H9 (cell line): Measurements from ENCODE around the gene FOXF1. TPM values are rescaled to one million over a fixed set of nuclear protein-coding genes. Genes with fewer than 3 reads are reported as not detected.

ENCODE experiments used
- DNase-seq: peaks from one replicate; pipeline ENCODE4 v3.0.0-alpha.2; 2017
- H2AFZ ChIP-seq: one replicate; pipeline ENCODE4 v1.6.1; 2013; ENCODE audit warnings: mild to moderate bottlenecking, low read length, control low read depth, moderate library complexity
- H2AK5ac ChIP-seq: 2 replicates; pipeline ENCODE4 v1.6.1; 2013; ENCODE audit warnings: low read length, control low read depth, mixed read lengths; ENCODE audit not compliant: insufficient read length
- H2BK120ac ChIP-seq: one replicate; pipeline ENCODE4 v1.6.1; 2013; ENCODE audit warnings: low read depth, mild to moderate bottlenecking, low read length, control low read depth, inconsistent platforms; ENCODE audit not compliant: poor library complexity, severe bottlenecking
- H2BK12ac ChIP-seq: 2 replicates; pipeline ENCODE4 v1.6.1; 2013; ENCODE audit warnings: low read length, control low read depth, mixed read lengths, low read depth; ENCODE audit not compliant: insufficient read length
- H2BK15ac ChIP-seq: 2 replicates; pipeline ENCODE4 v1.6.1; 2013; ENCODE audit warnings: low read depth, low read length, control low read depth
- H2BK20ac ChIP-seq: one replicate; pipeline ENCODE4 v1.6.1; 2013; ENCODE audit warnings: low read depth, mild to moderate bottlenecking, low read length, control low read depth, inconsistent platforms; ENCODE audit not compliant: poor library complexity, severe bottlenecking
- H2BK5ac ChIP-seq: 2 replicates; pipeline ENCODE4 v1.6.1; 2013; ENCODE audit warnings: low read length, control low read depth, mixed read lengths; ENCODE audit not compliant: insufficient read length
- H3K14ac ChIP-seq: 2 replicates; pipeline ENCODE4 v1.6.1; 2013; ENCODE audit warnings: low read length, control low read depth; ENCODE audit not compliant: insufficient read depth
- H3K18ac ChIP-seq: 2 replicates; pipeline ENCODE4 v1.6.1; 2013; ENCODE audit warnings: low read depth, mild to moderate bottlenecking, mixed read lengths, low read length, control low read depth; ENCODE audit not compliant: insufficient read length
- H3K23ac ChIP-seq: 2 replicates; pipeline ENCODE4 v1.6.1; 2013; ENCODE audit warnings: low read length, control low read depth, mixed read lengths, low read depth; ENCODE audit not compliant: insufficient read length
- H3K23me2 ChIP-seq: 2 replicates; pipeline ENCODE4 v1.6.1; 2013; ENCODE audit warnings: low read depth, mild to moderate bottlenecking, mixed read lengths, low read length, control low read depth; ENCODE audit not compliant: insufficient read length, poor library complexity, severe bottlenecking
- H3K27ac ChIP-seq: 2 replicates; pipeline ENCODE4 v1.5.1; 2013; ENCODE audit warnings: low read length, control low read depth, mixed read lengths, low read depth; ENCODE audit not compliant: insufficient read length
- H3K27me3 ChIP-seq: 2 replicates; pipeline ENCODE4 v1.6.1; 2013; ENCODE audit warnings: low read length, control low read depth, inconsistent platforms; ENCODE audit not compliant: insufficient read depth
- H3K4ac ChIP-seq: 2 replicates; pipeline ENCODE4 v1.6.1; 2013; ENCODE audit warnings: low read depth, mild to moderate bottlenecking, control low read depth, inconsistent platforms, low read length, moderate library complexity
- H3K4me1 ChIP-seq: 2 replicates; pipeline ENCODE4 v1.6.1; 2013; ENCODE audit warnings: low read length, control low read depth, inconsistent platforms; ENCODE audit not compliant: insufficient read depth
- H3K4me2 ChIP-seq: 2 replicates; pipeline ENCODE4 v1.6.1; 2013; ENCODE audit warnings: low read length, control low read depth, mixed read lengths; ENCODE audit not compliant: insufficient read length, insufficient read depth
- H3K56ac ChIP-seq: 2 replicates; pipeline ENCODE4 v1.6.1; 2013; ENCODE audit warnings: low read depth, mild to moderate bottlenecking, mixed read lengths, low read length, control low read depth; ENCODE audit not compliant: insufficient read length
- H3K79me1 ChIP-seq: 2 replicates; pipeline ENCODE4 v1.6.1; 2013; ENCODE audit warnings: low read depth, mild to moderate bottlenecking, moderate library complexity, low read length, control low read depth, inconsistent platforms; ENCODE audit not compliant: insufficient read depth, poor library complexity, severe bottlenecking
- H3K79me2 ChIP-seq: 2 replicates; pipeline ENCODE4 v1.6.1; 2013; ENCODE audit warnings: low read length, control low read depth, inconsistent platforms; ENCODE audit not compliant: insufficient read depth
- H3K9ac ChIP-seq: 2 replicates; pipeline ENCODE4 v1.6.1; 2013; ENCODE audit warnings: low read length, control low read depth, mixed read lengths; ENCODE audit not compliant: insufficient read length; ENCODE audit errors: extremely low read depth
- H3K9me3 ChIP-seq: one replicate; pipeline ENCODE4 v1.6.1; 2013; ENCODE audit warnings: low read depth, low read length, inconsistent platforms; ENCODE audit not compliant: control insufficient read depth
- H3T11ph ChIP-seq: one replicate; pipeline ENCODE4 v1.6.1; 2013; ENCODE audit warnings: mild to moderate bottlenecking, low read length, control low read depth, inconsistent platforms
- H4K20me1 ChIP-seq: one replicate; pipeline ENCODE4 v1.6.1; 2013; ENCODE audit not compliant: control insufficient read depth, insufficient read length, insufficient read depth
- H4K5ac ChIP-seq: 2 replicates; pipeline ENCODE4 v1.6.1; 2013; ENCODE audit warnings: low read depth, mild to moderate bottlenecking, mixed read lengths, low read length, control low read depth; ENCODE audit not compliant: insufficient read length
- H4K8ac ChIP-seq: replicated peaks from 2 replicates; pipeline ENCODE4 v1.6.1; 2013; ENCODE audit warnings: low read length, control low read depth, mixed read lengths, low read depth; ENCODE audit not compliant: insufficient read length
- H4K91ac ChIP-seq: 2 replicates; pipeline ENCODE4 v1.6.1; 2013; ENCODE audit warnings: low read depth, mild to moderate bottlenecking, moderate library complexity, mixed read lengths, low read length, control low read depth; ENCODE audit not compliant: insufficient read length
- H3K27ac Mint-ChIP-seq, 3 experiments: 2 replicates in 2 of 3; 3 replicates in 1 of 3; pipeline ENCODE4 v1.8.0; 2020 to 2021; ENCODE audit warnings: mixed read lengths in 3 of 3, mild to moderate bottlenecking in 1 of 3, moderate library complexity in 1 of 3
- H3K27me3 Mint-ChIP-seq: 2 replicates; pipeline ENCODE4 v1.8.0; 2021; ENCODE audit warnings: low read depth, mild to moderate bottlenecking, moderate library complexity, mixed read lengths
- H3K36me3 Mint-ChIP-seq, 3 experiments: 2 replicates in 2 of 3; 3 replicates in 1 of 3; pipeline ENCODE4 v1.8.0; 2020 to 2021; ENCODE audit warnings: low read depth in 3 of 3, mixed read lengths in 3 of 3; ENCODE audit not compliant: insufficient read depth in 1 of 3
- H3K4me1 Mint-ChIP-seq, 2 experiments: 2 replicates each; pipeline ENCODE4 v1.8.0; 2020; ENCODE audit warnings: mixed read lengths in 2 of 2
- H3K4me3 Mint-ChIP-seq, 2 experiments: 2 replicates in 1 of 2; 3 replicates in 1 of 2; pipeline ENCODE4 v1.8.0; 2020 to 2021; ENCODE audit warnings: mild to moderate bottlenecking in 2 of 2, mixed read lengths in 2 of 2, moderate library complexity in 1 of 2
- H3K9me3 Mint-ChIP-seq, 2 experiments: 2 replicates in 1 of 2; 3 replicates in 1 of 2; pipeline ENCODE4 v1.8.0; 2020; ENCODE audit warnings: mild to moderate bottlenecking in 2 of 2, mixed read lengths in 2 of 2, moderate library complexity in 1 of 2
- CTCF ChIP-seq: fragments of 200-600 bp; sonication (generic); conservative IDR thresholded peaks from 3 replicates; pipeline ENCODE4 v1.8.0; 2021; ENCODE audit warnings: antibody characterized with exemption, mild to moderate bottlenecking
- WGBS: extraction: QIAGEN DNeasy Blood & Tissue Kit; methylation state at CpG from one replicate; pipeline ENCODE4 v1.1.7; 2013; ENCODE audit warnings: missing lambda C conversion rate, low lambda C conversion rate, mixed read lengths; ENCODE audit not compliant: insufficient read length; ENCODE audit errors: extremely low coverage; 5-methylcytosine and 5-hydroxymethylcytosine counted together
- total RNA-seq: library from RNA; stranded (reverse); gene quantifications from 2 replicates; pipeline ENCODE4 v1.2.1, GENCODE V29; 2021

The FOXF1 gene
- total RNA-seq, 1 experiment from 2014 or later: not detected

- Histone ChIP-seq H3K18ac (no peak overlapping the region), H3K4me2 (no peak overlapping the region), H2AK5ac (no peak overlapping the region), H3K56ac (no peak overlapping the region), H3K4ac (no peak overlapping the region), H3K23me2 (no peaks in the 10 kb centered on the region), H4K91ac (no peak overlapping the region), H3K27me3 (no peaks in the 10 kb centered on the region), H3K9me3 (no peaks in the 10 kb centered on the region), H4K8ac (no peak overlapping the region), H3K23ac (no peak overlapping the region), H3K27ac (no peak overlapping the region), H3K14ac (no peak overlapping the region; the same call in 1 of the 2 replicates), H3K9ac (no peak overlapping the region), H2BK5ac (no peak overlapping the region), H2BK15ac (no peak overlapping the region), H3K79me1 (no peaks in the 10 kb centered on the region), H2AFZ (no peak overlapping the region), H4K5ac (no peak overlapping the region), H3K79me2 (no peaks in the 10 kb centered on the region), H2BK20ac (no peak overlapping the region), H2BK120ac (no peak overlapping the region), H3K4me1 (no peaks in the 10 kb centered on the region), H3T11ph (no peak overlapping the region), H4K20me1 (no peaks in the 10 kb centered on the region), H2BK12ac (no peak overlapping the region)
- Mint-ChIP-seq H3K9me3 (no peaks in the 10 kb centered on the region), H3K27me3 (peaks cover 3% of the 10 kb centered on the region), H3K27ac (no peak overlapping the region), H3K4me1 (0 out of 4 replicates have a peak, but pooled peaks cover 0 to 3% of the 10 kb centered on the region in 2 experiments), H3K36me3 (no peaks in the 10 kb centered on the region; a peak in 1 of 7 replicates), H3K4me3 (no peak overlapping the region)
- DNase-seq: no peak
- WGBS: no CpG with 5 or more reads among the region's 17 CpGs
- no peak for TF ChIP-seq CTCF
Observed at GRCh38 chr16:86536621-86537020, 26.3 kb downstream of the FOXF1 start.
